Testis (tissue), 2 donors: Measurements from ENCODE around the gene CHI3L1.

Experiments used
- POLR2A ChIP-seq: fragments of 450-650 bp; IDR thresholded peaks from one replicate; pipeline ENCODE4 v1.6.1; 2017; ENCODE audit warnings: antibody characterized with exemption, mild to moderate bottlenecking, moderate library complexity
- TF ChIP-seq, protein P1 (sequence below), 3 experiments: fragments of 450-650 bp in 2 of 3; fragments of 200-600 bp in 1 of 3; sonication (generic) in 1 of 3; IDR thresholded peaks; one replicate each; pipeline ENCODE4 v1.5.1; 2016 to 2019; ENCODE audit warnings: antibody characterized with exemption in 3 of 3, mild to moderate bottlenecking in 2 of 3, moderate library complexity in 1 of 3

GRCh38 chr1:203201516-203202205 lies 15.2 kb upstream of the CHI3L1 start:
- TF ChIP-seq, protein P1, sequence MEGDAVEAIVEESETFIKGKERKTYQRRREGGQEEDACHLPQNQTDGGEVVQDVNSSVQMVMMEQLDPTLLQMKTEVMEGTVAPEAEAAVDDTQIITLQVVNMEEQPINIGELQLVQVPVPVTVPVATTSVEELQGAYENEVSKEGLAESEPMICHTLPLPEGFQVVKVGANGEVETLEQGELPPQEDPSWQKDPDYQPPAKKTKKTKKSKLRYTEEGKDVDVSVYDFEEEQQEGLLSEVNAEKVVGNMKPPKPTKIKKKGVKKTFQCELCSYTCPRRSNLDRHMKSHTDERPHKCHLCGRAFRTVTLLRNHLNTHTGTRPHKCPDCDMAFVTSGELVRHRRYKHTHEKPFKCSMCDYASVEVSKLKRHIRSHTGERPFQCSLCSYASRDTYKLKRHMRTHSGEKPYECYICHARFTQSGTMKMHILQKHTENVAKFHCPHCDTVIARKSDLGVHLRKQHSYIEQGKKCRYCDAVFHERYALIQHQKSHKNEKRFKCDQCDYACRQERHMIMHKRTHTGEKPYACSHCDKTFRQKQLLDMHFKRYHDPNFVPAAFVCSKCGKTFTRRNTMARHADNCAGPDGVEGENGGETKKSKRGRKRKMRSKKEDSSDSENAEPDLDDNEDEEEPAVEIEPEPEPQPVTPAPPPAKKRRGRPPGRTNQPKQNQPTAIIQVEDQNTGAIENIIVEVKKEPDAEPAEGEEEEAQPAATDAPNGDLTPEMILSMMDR (IDR thresholded peaks at IDR 0.05): no peak
- TF ChIP-seq POLR2A: no peak
